ENCODE measurements around the gene MNT.
A peak's percentile ranks its signal among the peaks of the same experiment; 100 is the strongest.

MNT gene

DNA sequence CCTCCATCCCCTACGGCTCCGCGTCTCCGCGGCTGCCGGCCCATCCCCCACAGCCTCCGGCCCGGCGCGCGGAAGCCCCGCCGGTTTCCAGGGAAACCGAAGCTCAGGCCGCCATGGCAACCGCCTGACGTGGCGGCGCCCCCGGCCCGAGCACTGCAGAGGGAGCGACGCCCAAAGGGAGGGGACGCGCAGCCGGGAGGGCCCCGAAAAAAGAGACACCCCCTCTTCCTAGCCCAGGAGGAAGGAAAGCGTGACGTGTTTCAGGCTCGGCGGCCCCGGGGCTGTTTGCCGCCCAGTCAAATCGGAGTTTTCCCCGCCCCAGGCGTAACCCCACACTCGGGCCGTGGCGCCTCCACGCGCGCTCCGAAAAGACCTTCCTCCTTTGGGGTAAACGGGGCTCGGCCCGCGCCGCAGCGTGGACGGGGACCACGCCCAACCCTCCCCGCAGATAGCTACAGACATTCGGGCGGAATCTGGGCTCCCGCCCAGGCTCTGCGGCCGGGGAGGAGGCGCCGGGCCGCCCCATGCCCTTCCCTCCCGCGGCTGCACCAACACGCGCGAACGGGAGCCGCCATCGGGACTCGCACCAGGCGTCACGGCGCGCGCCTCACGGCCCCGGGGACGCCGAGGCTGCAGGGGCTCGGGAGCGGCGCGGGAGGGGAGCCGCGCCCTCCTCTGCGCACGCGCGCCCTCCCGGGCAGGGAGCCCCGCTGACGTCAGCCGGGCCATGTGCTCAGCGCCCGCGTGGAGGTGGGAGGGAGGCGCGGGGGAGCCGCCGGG is 7.5 kb downstream of the MNT start:
- TF ChIP-seq, protein P1, sequence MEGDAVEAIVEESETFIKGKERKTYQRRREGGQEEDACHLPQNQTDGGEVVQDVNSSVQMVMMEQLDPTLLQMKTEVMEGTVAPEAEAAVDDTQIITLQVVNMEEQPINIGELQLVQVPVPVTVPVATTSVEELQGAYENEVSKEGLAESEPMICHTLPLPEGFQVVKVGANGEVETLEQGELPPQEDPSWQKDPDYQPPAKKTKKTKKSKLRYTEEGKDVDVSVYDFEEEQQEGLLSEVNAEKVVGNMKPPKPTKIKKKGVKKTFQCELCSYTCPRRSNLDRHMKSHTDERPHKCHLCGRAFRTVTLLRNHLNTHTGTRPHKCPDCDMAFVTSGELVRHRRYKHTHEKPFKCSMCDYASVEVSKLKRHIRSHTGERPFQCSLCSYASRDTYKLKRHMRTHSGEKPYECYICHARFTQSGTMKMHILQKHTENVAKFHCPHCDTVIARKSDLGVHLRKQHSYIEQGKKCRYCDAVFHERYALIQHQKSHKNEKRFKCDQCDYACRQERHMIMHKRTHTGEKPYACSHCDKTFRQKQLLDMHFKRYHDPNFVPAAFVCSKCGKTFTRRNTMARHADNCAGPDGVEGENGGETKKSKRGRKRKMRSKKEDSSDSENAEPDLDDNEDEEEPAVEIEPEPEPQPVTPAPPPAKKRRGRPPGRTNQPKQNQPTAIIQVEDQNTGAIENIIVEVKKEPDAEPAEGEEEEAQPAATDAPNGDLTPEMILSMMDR (IDR thresholded peaks at IDR 0.05; ENCODE audit: low read depth, low read length): no peak
- TF ChIP-seq EZH2phosphoT487 (IDR thresholded peaks at IDR 0.05; ENCODE audit: low read depth): no peak
- Histone ChIP-seq H3K9me3 (ENCODE audit: insufficient read depth, low read length) (no peaks in the 10 kb centered on the region), H3K9ac (ENCODE audit: low read length) (peak overlapping the region; percentile 81), H3K27me3 (ENCODE audit: low read depth, low read length) (no peaks in the 10 kb centered on the region), H4K20me1 (ENCODE audit: insufficient read depth, low read length) (peaks cover 23% of the 10 kb centered on the region), H3K36me3 (replicated peaks; ENCODE audit: low read depth, low read length) (no peaks in the 10 kb centered on the region), H3K79me2 (ENCODE audit: low read length) (peaks cover 29% of the 10 kb centered on the region), H2AFZ (ENCODE audit: low read depth, low read length) (peak overlapping the region; percentile 46; the same call in 1 of the 2 replicates), H3K27ac (ENCODE audit: low read length) (peak overlapping the region; percentile 80), H3K4me3 (ENCODE audit: low read length) (peak overlapping the region; percentile 87), H3K4me1 (ENCODE audit: low read length) (peaks cover 28% of the 10 kb centered on the region), H3K4me2 (ENCODE audit: low read length) (peak overlapping the region; percentile 74)

DNA sequence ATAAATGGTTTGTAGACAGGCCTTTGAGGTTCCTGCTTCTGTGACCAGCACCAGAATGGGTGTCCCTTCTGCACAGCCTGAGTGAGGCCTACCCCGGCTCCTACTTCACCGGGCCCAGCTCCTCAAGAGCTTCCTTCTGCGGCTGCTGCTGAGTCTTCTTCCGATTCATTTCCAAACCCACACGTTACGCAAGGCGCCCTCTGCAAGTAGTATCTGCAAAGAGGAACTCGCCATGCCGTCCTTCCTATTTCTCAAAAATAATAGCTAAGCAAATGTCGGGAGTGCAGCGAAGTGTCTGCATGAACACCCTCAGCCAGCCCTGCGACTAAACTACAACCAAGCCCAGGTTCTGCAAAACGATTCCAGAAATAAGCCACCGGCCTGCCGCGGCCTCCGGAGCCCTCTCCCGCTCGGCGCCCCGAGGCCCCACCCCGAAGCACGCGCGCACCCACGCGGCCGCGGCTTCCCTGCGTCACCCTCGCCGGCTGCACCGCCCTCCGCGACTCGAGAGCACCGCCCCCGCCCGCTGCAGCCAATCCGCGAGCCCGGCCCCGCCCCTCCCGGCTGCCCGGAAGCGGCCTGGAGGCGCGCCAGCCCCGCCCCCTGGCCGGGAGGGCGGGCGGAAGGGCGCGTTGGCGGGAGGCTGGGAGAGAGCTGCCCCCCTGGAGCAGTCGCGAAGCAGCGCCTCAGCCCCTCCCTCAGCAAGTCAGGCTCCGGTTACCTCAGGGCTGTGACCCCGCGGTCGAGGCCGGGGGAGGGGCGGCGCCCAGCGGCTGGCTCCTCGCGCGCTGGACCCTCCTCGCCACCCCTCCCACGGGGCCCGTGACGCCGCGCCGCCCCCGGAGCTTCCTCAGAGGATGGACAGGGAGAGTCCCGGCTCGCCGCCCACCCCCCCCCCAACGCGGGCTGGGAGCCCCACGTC is 8.3 kb downstream of the MNT start:
- Histone ChIP-seq H3K9me3 (ENCODE audit: insufficient read depth, low read length) (no peaks in the 10 kb centered on the region), H3K79me2 (ENCODE audit: low read length) (peaks cover 20% of the 10 kb centered on the region), H3K4me1 (ENCODE audit: low read length) (peaks cover 28% of the 10 kb centered on the region), H3K27me3 (ENCODE audit: low read depth, low read length) (no peaks in the 10 kb centered on the region), H3K9ac (ENCODE audit: low read length) (peak overlapping the region; percentile 81), H3K36me3 (replicated peaks; ENCODE audit: low read depth, low read length) (no peaks in the 10 kb centered on the region), H2AFZ (ENCODE audit: low read depth, low read length) (no peak overlapping the region), H3K4me2 (ENCODE audit: low read length) (peak overlapping the region; percentile 84), H3K4me3 (ENCODE audit: low read length) (peak overlapping the region; percentile 87), H3K27ac (ENCODE audit: low read length) (peak overlapping the region; percentile 80), H4K20me1 (ENCODE audit: insufficient read depth, low read length) (peaks cover 15% of the 10 kb centered on the region)
- TF ChIP-seq, protein P1 (IDR thresholded peaks at IDR 0.05; ENCODE audit: low read depth, low read length): no peak
- no peak for TF ChIP-seq EZH2phosphoT487 (IDR thresholded peaks at IDR 0.05; ENCODE audit: low read depth)

DNA sequence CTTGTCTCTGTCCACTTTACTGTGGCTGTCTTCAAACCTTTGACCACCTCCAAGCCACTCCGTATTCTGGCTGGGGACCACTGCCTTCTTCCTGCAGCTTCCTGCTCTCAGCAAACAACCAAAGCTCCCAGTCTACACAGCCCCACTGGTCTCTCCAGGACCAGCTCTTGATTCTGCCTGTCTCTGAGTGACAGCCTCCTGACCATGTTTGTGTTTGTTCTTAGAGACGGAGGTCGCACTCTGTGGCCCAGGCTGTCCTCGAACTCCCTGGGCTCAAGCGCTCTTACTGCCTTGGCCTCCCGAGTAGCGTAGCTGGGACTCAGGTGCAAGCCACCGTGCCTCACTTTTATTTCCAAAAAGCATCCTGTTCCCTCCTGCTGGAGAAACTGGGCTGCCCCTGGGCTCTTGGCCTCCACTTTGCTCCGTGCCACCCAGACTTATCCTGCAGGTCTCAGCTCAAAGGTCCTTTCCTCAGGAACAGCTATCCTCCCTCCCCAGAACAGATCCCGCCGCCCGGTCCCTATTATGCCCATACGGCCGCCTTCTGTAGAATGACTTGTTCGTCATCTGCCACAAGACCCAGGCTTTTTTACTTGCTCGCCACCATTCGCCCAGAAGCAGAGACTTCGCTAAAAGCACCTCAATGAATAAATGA is 9.1 kb downstream of the MNT start:
- Histone ChIP-seq H2AFZ (ENCODE audit: low read depth, low read length) (no peak overlapping the region), H3K4me1 (ENCODE audit: low read length) (peaks cover 20% of the 10 kb centered on the region), H4K20me1 (ENCODE audit: insufficient read depth, low read length) (peaks cover 10% of the 10 kb centered on the region), H3K27ac (ENCODE audit: low read length) (peak overlapping the region; percentile 80), H3K79me2 (ENCODE audit: low read length) (peaks cover 20% of the 10 kb centered on the region), H3K4me2 (ENCODE audit: low read length) (peak overlapping the region; percentile 84), H3K36me3 (replicated peaks; ENCODE audit: low read depth, low read length) (no peaks in the 10 kb centered on the region), H3K9ac (ENCODE audit: low read length) (peak overlapping the region; percentile 80), H3K9me3 (ENCODE audit: insufficient read depth, low read length) (no peaks in the 10 kb centered on the region), H3K27me3 (ENCODE audit: low read depth, low read length) (no peaks in the 10 kb centered on the region), H3K4me3 (ENCODE audit: low read length) (peak overlapping the region; percentile 87)
- no peak for TF ChIP-seq EZH2phosphoT487 (IDR thresholded peaks at IDR 0.05; ENCODE audit: low read depth)
- TF ChIP-seq, protein P1 (IDR thresholded peaks at IDR 0.05; ENCODE audit: low read depth, low read length): no peak
